Kidney (tissue), 14 donors: Measurements from ENCODE around the gene SLC35D2. TPM values are rescaled to one million over a fixed set of nuclear protein-coding genes. Genes with fewer than 3 reads are reported as not detected.
"Not testable (repeated sequence)": the region's sequence is repeated elsewhere in the genome, so short reads cannot be mapped to it uniquely, and the experiment has no call there.

ENCODE experiments used
- DNase-seq, 5 donors: peaks; one replicate each; pipeline ENCODE4 v3.0.0-alpha.2; 2013 to 2020
- FAIRE-seq: peaks from 2 replicates; lab custom pipeline; 2012; peaks lifted over from hg19 to GRCh38; lab: Jason Lieb, UNC
- H3K27ac ChIP-seq, 2 donors: one replicate each; pipeline ENCODE4 v1.7.0; 2013; ENCODE audit warnings: low read depth in 2 of 2, low read length in 2 of 2, inconsistent platforms in 1 of 2
- H3K27me3 ChIP-seq: one replicate; pipeline ENCODE4 v1.7.1; 2013; ENCODE audit warnings: low read length, inconsistent platforms; ENCODE audit not compliant: control insufficient read depth, insufficient read depth
- H3K36me3 ChIP-seq, 3 donors: one replicate each; pipeline versions ENCODE4 v1.7.0 to v1.7.1; 2013; ENCODE audit warnings: low read length in 3 of 3, control low read depth in 1 of 3, inconsistent platforms in 1 of 3; ENCODE audit not compliant: insufficient read depth in 3 of 3, control insufficient read depth in 2 of 3
- H3K4me1 ChIP-seq, 3 donors: one replicate each; pipeline versions ENCODE4 v1.7.0 to v1.7.1; 2013; ENCODE audit warnings: low read length in 3 of 3, inconsistent platforms in 1 of 3, low read depth in 1 of 3; ENCODE audit not compliant: control insufficient read depth in 2 of 3, insufficient read depth in 2 of 3
- H3K4me3 ChIP-seq, 3 donors: one replicate each; pipeline versions ENCODE4 v1.7.0 to v1.8.1; 2013; ENCODE audit warnings: low read length in 3 of 3, control low read depth in 1 of 3, inconsistent platforms in 1 of 3
- H3K9ac ChIP-seq, 3 donors: one replicate each; pipeline versions ENCODE4 v1.7.0 to v1.7.1; 2013; ENCODE audit warnings: low read length in 3 of 3, control low read depth in 1 of 3, inconsistent platforms in 1 of 3
- H3K9me3 ChIP-seq, 3 donors: one replicate each; pipeline versions ENCODE4 v1.7.0 to v1.7.1; 2013; ENCODE audit warnings: low read length in 3 of 3, control low read depth in 1 of 3, inconsistent platforms in 1 of 3; ENCODE audit not compliant: control insufficient read depth in 2 of 3, insufficient read depth in 1 of 3
- intact Hi-C: fragments of 100-400 bp; cut with DNase I; formaldehyde crosslinking; loops from one replicate; pipeline ENCODE4 v1.11.1; 2022
- polyA plus RNA-seq: library from polyadenylated mRNA; stranded (reverse); fragments of 350-450 nt; fragmentation: Illumina TruSeq; extraction: RNeasy Lipid Tissue Mini Kit (QIAGEN cat#74804); gene quantifications from one replicate; pipeline ENCODE4 v1.2.3, GENCODE V29; 2014; ENCODE audit warnings: low read depth, low replicate concordance; ENCODE audit not compliant: insufficient read depth
- total RNA-seq: library from RNA; stranded (reverse); fragmentation: NEBNext Ultra II Directional; extraction: Animal tissue kit (Norgen Biotek cat#: 25700); gene quantifications from one replicate; pipeline ENCODE4 v1.2.1, GENCODE V29; 2021
- TF ChIP-seq, protein P1 (sequence below): IDR thresholded peaks from 3 replicates; pipeline ENCODE4 v1.5.1; 2012; ENCODE audit warnings: mild to moderate bottlenecking, moderate library complexity, borderline replicate concordance; ENCODE audit not compliant: insufficient read depth; ENCODE audit errors: extremely low read depth
- donor health status: control.
- donor health status: control.
- donor health status: control.
- donor health status: control.
- donor health status: control.
- donor health status: DM: yes; HTN: yes; CAD: no.
- donor health status: Normal renal cell carcinoma (clear cell type).

SLC35D2 gene
- total and polyA plus RNA-seq, 2 donors from 2014 or later: 27.7 to 46.1 TPM

DNA sequence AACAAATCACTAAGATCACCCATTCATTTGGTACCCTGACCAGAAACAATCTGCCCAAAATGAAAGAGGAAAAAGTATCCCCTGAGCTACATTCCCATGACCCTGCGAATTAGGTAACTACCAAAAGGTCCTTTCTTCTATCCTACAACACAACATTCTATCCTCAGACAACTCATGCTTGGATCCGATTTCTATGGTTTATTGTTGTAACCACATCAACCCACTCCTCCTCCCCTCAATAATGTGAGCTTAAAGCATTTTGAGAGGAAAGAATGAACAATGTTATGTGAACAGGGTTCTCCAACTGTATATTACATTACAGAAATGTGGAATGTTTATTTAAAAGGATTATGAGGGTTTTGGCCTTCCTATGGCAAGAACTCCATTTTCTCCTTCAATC lies 4.0 kb downstream of the SLC35D2 start:
- FAIRE-seq (no peak), DNase-seq (no peak)
- H3K36me3 ChIP-seq: no peaks in the 10 kb centered on the region
- H3K4me3 ChIP-seq: no peak overlapping the region
- H3K9ac ChIP-seq: no peak overlapping the region
- TF ChIP-seq, protein P1, sequence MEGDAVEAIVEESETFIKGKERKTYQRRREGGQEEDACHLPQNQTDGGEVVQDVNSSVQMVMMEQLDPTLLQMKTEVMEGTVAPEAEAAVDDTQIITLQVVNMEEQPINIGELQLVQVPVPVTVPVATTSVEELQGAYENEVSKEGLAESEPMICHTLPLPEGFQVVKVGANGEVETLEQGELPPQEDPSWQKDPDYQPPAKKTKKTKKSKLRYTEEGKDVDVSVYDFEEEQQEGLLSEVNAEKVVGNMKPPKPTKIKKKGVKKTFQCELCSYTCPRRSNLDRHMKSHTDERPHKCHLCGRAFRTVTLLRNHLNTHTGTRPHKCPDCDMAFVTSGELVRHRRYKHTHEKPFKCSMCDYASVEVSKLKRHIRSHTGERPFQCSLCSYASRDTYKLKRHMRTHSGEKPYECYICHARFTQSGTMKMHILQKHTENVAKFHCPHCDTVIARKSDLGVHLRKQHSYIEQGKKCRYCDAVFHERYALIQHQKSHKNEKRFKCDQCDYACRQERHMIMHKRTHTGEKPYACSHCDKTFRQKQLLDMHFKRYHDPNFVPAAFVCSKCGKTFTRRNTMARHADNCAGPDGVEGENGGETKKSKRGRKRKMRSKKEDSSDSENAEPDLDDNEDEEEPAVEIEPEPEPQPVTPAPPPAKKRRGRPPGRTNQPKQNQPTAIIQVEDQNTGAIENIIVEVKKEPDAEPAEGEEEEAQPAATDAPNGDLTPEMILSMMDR: no peak
- peaks cover 0 to 12% (median 7%) of the 10 kb centered on the region in 3 donors for H3K4me1 ChIP-seq
- intact Hi-C loops: no loop called here
- no peaks in the 10 kb centered on the region for H3K9me3 ChIP-seq
- no peak overlapping the region for H3K27ac ChIP-seq
- no peaks in the 10 kb centered on the region for H3K27me3 ChIP-seq

DNA sequence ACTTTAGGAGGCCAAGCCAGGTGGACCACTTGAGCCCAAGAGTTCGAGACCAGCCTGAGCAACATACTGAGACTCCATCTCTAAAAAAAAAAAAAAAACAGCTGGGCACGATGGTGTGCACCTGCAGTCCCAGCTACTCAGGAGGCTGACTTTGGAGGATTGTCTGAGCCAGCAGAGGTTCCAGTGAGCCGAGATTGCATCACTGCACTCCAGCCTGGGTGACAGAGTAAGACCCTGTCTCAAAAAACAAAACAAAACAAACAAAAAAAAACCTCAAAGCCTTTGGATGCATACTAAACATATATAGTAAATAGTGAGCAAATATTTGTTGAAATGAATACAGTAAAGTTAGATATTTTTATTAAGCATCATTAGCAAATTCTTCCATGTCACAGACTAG lies 5.3 kb downstream of the SLC35D2 start:
- H3K9me3 ChIP-seq: no peaks in the 10 kb centered on the region
- H3K4me3 ChIP-seq: no peak overlapping the region
- intact Hi-C loops: no loop called here
- no peak overlapping the region for H3K27ac ChIP-seq
- TF ChIP-seq, protein P1: no peak
- H3K4me1 ChIP-seq: peaks cover 0 to 12% (median 7%) of the 10 kb centered on the region in 3 donors
- FAIRE-seq: no peak
- no peaks in the 10 kb centered on the region for H3K27me3 ChIP-seq
- no peak overlapping the region for H3K9ac ChIP-seq
- no peaks in the 10 kb centered on the region for H3K36me3 ChIP-seq
- DNase-seq: no peak

DNA sequence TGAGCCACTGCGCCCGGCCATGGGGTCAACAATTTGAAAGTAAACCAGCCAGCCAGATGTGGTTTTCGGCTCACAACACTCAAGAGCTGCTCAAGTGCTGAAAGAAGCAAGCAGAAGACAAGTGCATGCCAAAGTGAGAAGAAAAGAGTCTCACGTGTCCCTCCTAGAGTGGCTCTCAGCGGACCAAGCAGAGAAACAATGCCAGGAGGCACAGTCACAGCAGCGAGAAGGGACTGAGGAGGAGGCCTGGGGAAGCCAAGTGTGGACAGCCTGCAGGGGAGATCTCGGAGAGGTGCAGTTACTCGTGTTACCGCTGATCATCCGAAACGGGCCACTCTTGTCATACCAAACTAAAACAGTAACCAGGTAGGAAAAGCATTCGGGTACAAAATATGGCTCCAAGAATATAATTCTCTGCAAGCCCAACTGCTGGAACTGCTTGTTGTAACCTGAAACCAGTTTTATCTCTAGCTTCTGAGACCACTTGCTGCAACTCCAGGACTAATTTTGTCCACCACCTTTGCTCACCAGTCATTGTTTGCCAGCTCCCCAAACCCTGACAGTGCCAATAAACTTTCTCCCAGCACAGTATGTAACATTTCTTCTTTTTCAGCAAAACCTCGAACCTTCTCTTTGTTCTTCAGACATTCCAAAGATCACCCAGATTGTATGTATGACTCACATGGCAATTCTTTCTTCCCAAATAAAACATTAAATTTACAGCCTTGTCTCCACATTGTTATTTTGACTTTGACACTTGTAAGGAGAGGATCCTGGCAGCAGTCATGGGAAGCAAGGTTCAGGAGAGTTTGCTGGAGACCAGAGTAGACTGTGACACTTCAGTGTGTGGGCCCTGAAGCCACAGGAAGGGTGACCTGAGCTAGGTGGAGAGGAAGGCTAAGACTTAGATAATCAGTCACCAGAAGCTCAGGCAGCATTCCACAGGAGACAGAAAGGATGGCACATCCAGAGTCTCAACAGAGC lies 6.3 kb downstream of the SLC35D2 start:
- Histone ChIP-seq H3K27ac (peak overlapping the region in 1 of 2 donors; percentile 48), H3K4me3 (no peak overlapping the region), H3K9ac (no peak overlapping the region), H3K36me3 (no peaks in the 10 kb centered on the region), H3K27me3 (no peaks in the 10 kb centered on the region), H3K9me3 (no peaks in the 10 kb centered on the region), H3K4me1 (peaks cover 0 to 9% (median 7%) of the 10 kb centered on the region in 3 donors)
- DNase-seq (peak in 3 of 5 donors; percentile 26 to 47 (median 40)), FAIRE-seq (no peak)
- intact Hi-C loops: no loop called here
- TF ChIP-seq, protein P1: no peak

DNA sequence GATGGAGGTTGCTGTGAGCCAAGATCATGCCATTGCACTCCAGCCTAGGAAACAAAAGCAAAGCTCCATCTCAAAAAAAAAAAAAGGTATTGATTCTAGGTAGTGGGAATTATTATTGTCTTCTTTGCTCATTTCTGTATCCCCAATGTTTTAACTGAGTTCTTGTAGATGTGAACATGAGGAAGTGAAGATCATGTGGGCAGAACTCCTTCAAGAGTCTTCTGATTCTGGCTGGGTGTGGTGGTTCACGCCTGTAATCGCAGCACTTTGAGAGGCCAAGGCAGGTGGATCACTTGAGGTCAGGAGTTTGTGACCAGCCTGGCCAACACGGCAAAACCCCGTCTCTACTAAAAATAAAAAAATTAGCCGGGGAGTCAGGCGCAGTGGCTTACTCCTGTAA lies 8.0 kb downstream of the SLC35D2 start:
- H3K9ac ChIP-seq, H3K4me1 ChIP-seq, H3K27me3 ChIP-seq, H3K4me3 ChIP-seq, H3K27ac ChIP-seq, H3K9me3 ChIP-seq, H3K36me3 ChIP-seq, DNase-seq, intact Hi-C loops, FAIRE-seq: not testable (repeated sequence)
